Measurements from ENCODE around the gene TSSC4. TPM values are rescaled to one million over a fixed set of nuclear protein-coding genes. Genes with fewer than 3 reads are reported as not detected.

Gene TSSC4
- total and polyA plus RNA-seq, 2 of the 13 experiments (the other 11 are each of a cell fraction or from before 2014, with no cell fraction given), result 16.2 to 58.6 TPM

DNA sequence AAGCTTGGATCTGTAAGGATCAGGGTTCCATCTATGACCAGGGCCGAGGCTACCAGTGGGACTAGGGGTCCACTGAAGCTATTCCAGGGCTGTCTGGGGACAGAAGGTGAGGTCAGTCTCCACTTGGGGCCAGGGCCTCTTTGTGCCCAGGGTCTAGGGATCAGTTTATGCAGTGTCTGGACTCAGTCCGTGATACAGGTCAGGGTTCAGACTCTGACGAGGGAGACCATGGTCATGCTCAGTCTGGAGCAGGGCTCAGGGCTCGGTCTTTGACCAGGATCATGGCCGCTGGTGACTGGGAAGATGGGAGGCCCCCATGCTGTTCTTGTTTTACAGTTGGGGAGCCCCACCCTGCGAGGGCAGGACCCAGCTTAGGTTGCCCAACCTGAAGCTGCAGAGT, 11.8 kb downstream of the TSSC4 start (continued):
- TF ChIP-seq AFF4 (CRISPR knock-in tag; IDR thresholded peaks at IDR 0.05), result no peak
- TF ChIP-seq NR2C2 (CRISPR knock-in tag; IDR thresholded peaks at IDR 0.05; ENCODE audit: borderline replicate concordance), result peak; percentile 63
- no peak for TF ChIP-seq MAZ (IDR thresholded peaks at IDR 0.05; ENCODE audit: borderline replicate concordance, low read depth, low read length)
- TF ChIP-seq MAZ (CRISPR knock-in tag; IDR thresholded peaks at IDR 0.05; ENCODE audit: low read depth), result no peak
- TF ChIP-seq ZNF138 (CRISPR knock-in tag; IDR thresholded peaks at IDR 0.05; ENCODE audit: low read depth), result no peak
- no peak for TF ChIP-seq POLR2G (IDR thresholded peaks at IDR 0.05; ENCODE audit: low read depth, low read length)

- Histone ChIP-seq H3K4me2 (ENCODE audit: low read depth, low read length) (no peak overlapping the region), H2AFZ (ENCODE audit: low read length) (no peak overlapping the region), H3K9me3 (ENCODE audit: low read length) (no peaks in the 10 kb centered on the region), H3K9ac (ENCODE audit: insufficient read depth, low read depth, low read length) (no peak overlapping the region), H3K27me3 (ENCODE audit: control insufficient read depth in 1 of 2, insufficient read depth in 2 of 2, low read length in 2 of 2) (peaks cover 0 to 1% of the 10 kb centered on the region in 2 experiments; a peak in 1 of 5 replicates), H3K27ac (ENCODE audit: extremely low read length, insufficient read depth, low read length) (no peak overlapping the region), H3K4me1 (ENCODE audit: insufficient read depth, low read length) (peaks cover 42% of the 10 kb centered on the region), H3K36me3 (replicated peaks in 1 of 2; ENCODE audit: control insufficient read depth in 1 of 2, insufficient read depth in 2 of 2, low read length in 2 of 2) (no peaks in the 10 kb centered on the region), H3K4me3 (replicated peaks in 1 of 3; ENCODE audit: insufficient read depth in 1 of 3, low read depth in 2 of 3, low read length in 3 of 3) (no peak overlapping the region), H4K20me1 (ENCODE audit: insufficient read depth, low read length) (no peaks in the 10 kb centered on the region), H3K79me2 (ENCODE audit: insufficient read depth, low read length) (no peaks in the 10 kb centered on the region)
- DNase-seq (ENCODE audit: low spot score) (no peak), ATAC-seq (no peak), FAIRE-seq (no peak)
- no peak for TF ChIP-seq FOXJ3 (CRISPR knock-in tag; IDR thresholded peaks at IDR 0.05; ENCODE audit: borderline replicate concordance)
- TF ChIP-seq CENPT (CRISPR knock-in tag; IDR thresholded peaks at IDR 0.05; ENCODE audit: low read depth), result no peak
- BruUV-seq (replicated peaks), result no TSS peak
- ChIA-PET CTCF (ENCODE audit: low intra/inter-chr PET ratio, low total read pairs) (interaction anchor here (1.1 kb wide), 1 partner anchor 109 kb away, joined by 3 read pairs; no protein-coding TSS in a partner anchor), POLR2A (interaction anchor here (5.7 kb wide), 1 partner anchor 13 kb away, joined by 49 read pairs; the partner anchor contains the start of gene TSSC4)
- intact Hi-C loops (cut with micrococcal nuclease; ENCODE audit: unreplicated experiment) (no loop called here), in situ Hi-C loops (cut with HindIII; ENCODE audit: extremely low pct_ligation_motif_present, low pct_unique_long_range_greater_than_20kb) (no loop called here)
- WGBS (ENCODE audit: low lambda C conversion rate), result 76% methylated on average over 22 of the region's 43 CpGs
Observed at GRCh38 chr11:2413742-2414579, 13.4 kb downstream of the TSSC4 start.

Data from HepG2 (cell line).